Measurements from ENCODE around the gene IGSF22. TPM values are rescaled to one million over a fixed set of nuclear protein-coding genes. Genes with fewer than 3 reads are reported as not detected.
A peak's percentile ranks its signal among the peaks of the same experiment; 100 is the strongest.

IGSF22 gene
- total RNA-seq, 1 donor from 2014 or later = 0.74 TPM

GRCh38 chr11:18749681-18750319 is 23.8 kb upstream of the IGSF22 start:
- no peak for TF ChIP-seq CTCF (IDR thresholded peaks at IDR 0.05; ENCODE audit: unreplicated experiment)

GRCh38 chr11:18748766-18749365 is 22.9 kb upstream of the IGSF22 start:
- Mint-ChIP-seq H3K4me3 (ENCODE audit: unreplicated experiment) (no peak overlapping the region), H3K9me3 (ENCODE audit: unreplicated experiment) (no peaks in the 10 kb centered on the region), H3K27me3 (ENCODE audit: unreplicated experiment) (peaks cover 4% of the 10 kb centered on the region), H3K4me1 (ENCODE audit: unreplicated experiment) (peaks cover 12% of the 10 kb centered on the region), H3K36me3 (ENCODE audit: low read depth, unreplicated experiment) (peaks cover 5% of the 10 kb centered on the region), H3K27ac (ENCODE audit: unreplicated experiment) (no peak overlapping the region)
- TF ChIP-seq CTCF (IDR thresholded peaks at IDR 0.05; ENCODE audit: unreplicated experiment) = no peak
- no peak for DNase-seq (ENCODE audit: low spot score)

More at GRCh38 chr11:18749681-18750319, 23.8 kb upstream of the IGSF22 start:
- peaks cover 6% of the 10 kb centered on the region for H3K27me3 Mint-ChIP-seq (ENCODE audit: unreplicated experiment)
- peaks cover 6% of the 10 kb centered on the region for H3K36me3 Mint-ChIP-seq (ENCODE audit: low read depth, unreplicated experiment)
- peak; percentile 54 for DNase-seq (ENCODE audit: low spot score)
- H3K4me3 Mint-ChIP-seq (ENCODE audit: unreplicated experiment) = no peak overlapping the region
- no peaks in the 10 kb centered on the region for H3K9me3 Mint-ChIP-seq (ENCODE audit: unreplicated experiment)
- H3K4me1 Mint-ChIP-seq (ENCODE audit: unreplicated experiment) = peaks cover 12% of the 10 kb centered on the region
- peak overlapping the region; percentile 97 for H3K27ac Mint-ChIP-seq (ENCODE audit: unreplicated experiment)

DNA sequence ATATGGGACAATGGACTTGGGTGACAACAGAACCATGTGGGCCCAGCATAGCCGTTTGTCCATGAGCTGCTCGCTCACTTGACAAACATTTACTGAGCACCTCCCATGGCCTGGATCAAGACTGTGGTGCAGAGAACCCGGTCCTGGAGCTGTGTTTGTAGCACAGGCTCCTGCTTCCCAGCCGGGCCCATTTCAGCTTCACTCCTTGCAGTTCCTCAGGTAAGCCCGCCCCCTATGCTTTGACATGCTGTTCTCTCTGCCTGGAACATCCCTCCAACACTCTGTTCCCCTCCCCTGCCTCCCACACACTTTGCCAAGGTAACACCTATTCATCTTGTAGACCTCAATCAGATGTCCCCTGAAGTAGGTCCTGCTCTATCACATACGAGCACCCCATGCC is 19.3 kb upstream of the IGSF22 start:
- Mint-ChIP-seq H3K27me3 (ENCODE audit: unreplicated experiment) (peaks cover 1% of the 10 kb centered on the region), H3K36me3 (ENCODE audit: low read depth, unreplicated experiment) (peaks cover under 1% of the 10 kb centered on the region), H3K4me1 (ENCODE audit: unreplicated experiment) (peaks cover 12% of the 10 kb centered on the region), H3K4me3 (ENCODE audit: unreplicated experiment) (no peak overlapping the region), H3K9me3 (ENCODE audit: unreplicated experiment) (no peaks in the 10 kb centered on the region), H3K27ac (ENCODE audit: unreplicated experiment) (no peak overlapping the region)
- DNase-seq (ENCODE audit: low spot score) = no peak
- no peak for TF ChIP-seq CTCF (IDR thresholded peaks at IDR 0.05; ENCODE audit: unreplicated experiment)

- H3K4me3 Mint-ChIP-seq (ENCODE audit: unreplicated experiment) = no peak overlapping the region
- no peak overlapping the region for H3K27ac Mint-ChIP-seq (ENCODE audit: unreplicated experiment)
- TF ChIP-seq CTCF (IDR thresholded peaks at IDR 0.05; ENCODE audit: unreplicated experiment) = no peak
- H3K27me3 Mint-ChIP-seq (ENCODE audit: unreplicated experiment) = peaks cover 2% of the 10 kb centered on the region
- no peak for DNase-seq (ENCODE audit: low spot score)
- H3K4me1 Mint-ChIP-seq (ENCODE audit: unreplicated experiment) = peaks cover 7% of the 10 kb centered on the region
- H3K9me3 Mint-ChIP-seq (ENCODE audit: unreplicated experiment) = no peaks in the 10 kb centered on the region
- peaks cover 8% of the 10 kb centered on the region for H3K36me3 Mint-ChIP-seq (ENCODE audit: low read depth, unreplicated experiment)
These were observed 18.0 kb upstream of the IGSF22 start for GRCh38 chr11:18743900-18744514.

GRCh38 chr11:18743365-18743764 is 17.4 kb upstream of the IGSF22 start:
- Mint-ChIP-seq H3K36me3 (ENCODE audit: low read depth, unreplicated experiment) (peaks cover 9% of the 10 kb centered on the region), H3K27me3 (ENCODE audit: unreplicated experiment) (peaks cover 3% of the 10 kb centered on the region), H3K27ac (ENCODE audit: unreplicated experiment) (no peak overlapping the region), H3K4me1 (ENCODE audit: unreplicated experiment) (peaks cover 6% of the 10 kb centered on the region), H3K9me3 (ENCODE audit: unreplicated experiment) (no peaks in the 10 kb centered on the region), H3K4me3 (ENCODE audit: unreplicated experiment) (no peak overlapping the region)
- no peak for DNase-seq (ENCODE audit: low spot score)
- no peak for TF ChIP-seq CTCF (IDR thresholded peaks at IDR 0.05; ENCODE audit: unreplicated experiment)
